ENCODE results near the gene ATG5. TPM values are rescaled to one million over a fixed set of nuclear protein-coding genes. Genes with fewer than 3 reads are reported as not detected.
A peak's percentile ranks its signal among the peaks of the same experiment; 100 is the strongest.

The ATG5 gene
- total and polyA plus RNA-seq, 9 of the 15 experiments (the other 6 are each of a cell fraction or from before 2014, with no cell fraction given) = 29.0 to 80.0 (median 53.2) TPM

DNA sequence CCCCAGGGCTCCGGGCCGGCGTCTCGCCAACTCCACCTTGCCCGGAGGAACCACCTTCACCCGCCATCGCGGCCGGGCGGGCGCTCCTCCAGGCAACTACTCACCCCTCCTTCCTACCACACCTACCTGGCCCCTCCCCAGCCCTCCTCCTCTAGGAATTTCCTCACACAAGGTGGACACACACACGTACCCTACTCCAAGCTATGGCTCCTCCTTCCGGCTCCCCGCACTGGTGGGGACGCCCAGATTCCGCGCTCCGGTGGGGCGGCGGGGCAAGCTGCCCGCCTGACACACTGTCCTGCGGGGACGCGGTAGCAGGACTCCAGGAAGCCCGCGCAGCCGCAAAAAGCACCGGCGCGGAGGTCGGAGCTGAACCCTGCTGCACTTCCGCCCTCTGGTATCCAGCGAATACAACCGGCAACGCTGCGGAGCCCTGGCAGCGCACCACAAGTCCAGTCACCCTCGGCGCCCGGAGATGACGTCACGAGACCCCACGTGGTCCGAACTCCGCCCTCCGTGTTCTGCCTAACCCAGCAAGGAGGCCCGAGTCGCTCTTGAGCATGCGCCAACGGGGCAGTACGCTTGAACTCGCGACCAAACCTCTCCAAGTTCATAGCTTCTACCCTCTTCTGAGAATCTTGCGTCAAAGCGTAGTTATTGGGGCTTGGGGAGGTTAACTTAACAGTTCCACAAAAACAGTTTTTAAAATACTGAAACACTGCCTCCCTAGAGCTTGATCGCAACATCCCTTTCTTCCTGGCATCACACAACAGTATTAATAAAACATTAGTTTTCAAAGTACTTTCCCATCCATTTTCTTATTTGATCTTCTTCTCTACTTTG is at the start of gene ATG5 (continued):
- TF ChIP-seq, protein P1, sequence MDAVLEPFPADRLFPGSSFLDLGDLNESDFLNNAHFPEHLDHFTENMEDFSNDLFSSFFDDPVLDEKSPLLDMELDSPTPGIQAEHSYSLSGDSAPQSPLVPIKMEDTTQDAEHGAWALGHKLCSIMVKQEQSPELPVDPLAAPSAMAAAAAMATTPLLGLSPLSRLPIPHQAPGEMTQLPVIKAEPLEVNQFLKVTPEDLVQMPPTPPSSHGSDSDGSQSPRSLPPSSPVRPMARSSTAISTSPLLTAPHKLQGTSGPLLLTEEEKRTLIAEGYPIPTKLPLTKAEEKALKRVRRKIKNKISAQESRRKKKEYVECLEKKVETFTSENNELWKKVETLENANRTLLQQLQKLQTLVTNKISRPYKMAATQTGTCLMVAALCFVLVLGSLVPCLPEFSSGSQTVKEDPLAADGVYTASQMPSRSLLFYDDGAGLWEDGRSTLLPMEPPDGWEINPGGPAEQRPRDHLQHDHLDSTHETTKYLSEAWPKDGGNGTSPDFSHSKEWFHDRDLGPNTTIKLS (IDR thresholded peaks at IDR 0.05; ENCODE audit: borderline replicate concordance, low read depth) = peak; percentile 73; the same call in 1 of the 2 replicates
- TF ChIP-seq MXI1 (IDR thresholded peaks at IDR 0.05; ENCODE audit: low read depth, low read length) = peak; percentile 89
- peak; percentile 41; the same call in 1 of the 2 replicates for TF ChIP-seq PHF21A (IDR thresholded peaks at IDR 0.05; ENCODE audit: borderline replicate concordance, low read depth)
- TF ChIP-seq, protein P2, sequence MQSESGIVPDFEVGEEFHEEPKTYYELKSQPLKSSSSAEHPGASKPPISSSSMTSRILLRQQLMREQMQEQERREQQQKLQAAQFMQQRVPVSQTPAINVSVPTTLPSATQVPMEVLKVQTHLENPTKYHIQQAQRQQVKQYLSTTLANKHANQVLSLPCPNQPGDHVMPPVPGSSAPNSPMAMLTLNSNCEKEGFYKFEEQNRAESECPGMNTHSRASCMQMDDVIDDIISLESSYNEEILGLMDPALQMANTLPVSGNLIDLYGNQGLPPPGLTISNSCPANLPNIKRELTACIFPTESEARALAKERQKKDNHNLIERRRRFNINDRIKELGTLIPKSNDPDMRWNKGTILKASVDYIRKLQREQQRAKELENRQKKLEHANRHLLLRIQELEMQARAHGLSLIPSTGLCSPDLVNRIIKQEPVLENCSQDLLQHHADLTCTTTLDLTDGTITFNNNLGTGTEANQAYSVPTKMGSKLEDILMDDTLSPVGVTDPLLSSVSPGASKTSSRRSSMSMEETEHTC (IDR thresholded peaks at IDR 0.05) = peak; percentile 66; the same call in 1 of the 2 replicates
- peak; percentile 43 for TF ChIP-seq TCF3 (CRISPR knock-in tag; IDR thresholded peaks at IDR 0.05)
- peak; percentile 25 for TF ChIP-seq KAT2B (IDR thresholded peaks at IDR 0.05; ENCODE audit: low read depth, low read length)
- TF ChIP-seq HNRNPLL (IDR thresholded peaks at IDR 0.05; ENCODE audit: low read depth, low read length, poor library complexity, severe bottlenecking) = peak; percentile 81
- TF ChIP-seq SMAD1 (IDR thresholded peaks at IDR 0.05; ENCODE audit: low read depth, low read length, partially characterized antibody) = peak; percentile 62
- 0 out of 2 replicates have a peak, but pooled peaks have one; percentile 36 for TF ChIP-seq ZNF384 (IDR thresholded peaks at IDR 0.05; ENCODE audit: low read depth, low read length)
- TF ChIP-seq MAFF (IDR thresholded peaks at IDR 0.05; ENCODE audit: low read length) = no peak
- no peak for TF ChIP-seq NFXL1 (CRISPR knock-in tag; IDR thresholded peaks at IDR 0.05)
- TF ChIP-seq HNRNPK (IDR thresholded peaks at IDR 0.05; ENCODE audit: low read depth, low read length, poor library complexity, severe bottlenecking) = no peak
- TF ChIP-seq, protein P3, sequence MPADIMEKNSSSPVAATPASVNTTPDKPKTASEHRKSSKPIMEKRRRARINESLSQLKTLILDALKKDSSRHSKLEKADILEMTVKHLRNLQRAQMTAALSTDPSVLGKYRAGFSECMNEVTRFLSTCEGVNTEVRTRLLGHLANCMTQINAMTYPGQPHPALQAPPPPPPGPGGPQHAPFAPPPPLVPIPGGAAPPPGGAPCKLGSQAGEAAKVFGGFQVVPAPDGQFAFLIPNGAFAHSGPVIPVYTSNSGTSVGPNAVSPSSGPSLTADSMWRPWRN (IDR thresholded peaks at IDR 0.05; ENCODE audit: low read depth) = no peak
- TF ChIP-seq RBM15 (IDR thresholded peaks at IDR 0.05; ENCODE audit: insufficient read depth, low read length) = no peak
- no peak for TF ChIP-seq ZBED1 (IDR thresholded peaks at IDR 0.05)
- peak; percentile 92 for TF ChIP-seq C11orf30 (IDR thresholded peaks at IDR 0.05; ENCODE audit: low read depth)
- peak; percentile 96 to 97 for TF ChIP-seq NRF1 (conservative IDR thresholded peaks at IDR 0.05 in 1 of 2, IDR thresholded peaks at IDR 0.05 in 1 of 2)
- no peak for TF ChIP-seq GATA2 (CRISPR knock-in tag; IDR thresholded peaks at IDR 0.05)
- TF ChIP-seq ZNF668 (CRISPR knock-in tag; IDR thresholded peaks at IDR 0.05) = no peak
- TF ChIP-seq ZNF263 (CRISPR knock-in tag; IDR thresholded peaks at IDR 0.05; ENCODE audit: borderline replicate concordance) = no peak
- peak; percentile 46 for TF ChIP-seq MAFK (IDR thresholded peaks at IDR 0.05; ENCODE audit: low read length)
- TF ChIP-seq, protein P4, sequence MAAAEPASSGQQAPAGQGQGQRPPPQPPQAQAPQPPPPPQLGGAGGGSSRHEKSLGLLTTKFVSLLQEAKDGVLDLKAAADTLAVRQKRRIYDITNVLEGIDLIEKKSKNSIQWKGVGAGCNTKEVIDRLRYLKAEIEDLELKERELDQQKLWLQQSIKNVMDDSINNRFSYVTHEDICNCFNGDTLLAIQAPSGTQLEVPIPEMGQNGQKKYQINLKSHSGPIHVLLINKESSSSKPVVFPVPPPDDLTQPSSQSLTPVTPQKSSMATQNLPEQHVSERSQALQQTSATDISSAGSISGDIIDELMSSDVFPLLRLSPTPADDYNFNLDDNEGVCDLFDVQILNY (CRISPR knock-in tag; IDR thresholded peaks at IDR 0.05) = 0 out of 2 replicates have a peak, but pooled peaks have one; percentile 78
- TF ChIP-seq KDM1A (IDR thresholded peaks at IDR 0.05) = peak in 1 of 2 experiments; percentile 38; a peak in 1 of 4 replicates
- no peak for TF ChIP-seq ZNF717 (CRISPR knock-in tag; IDR thresholded peaks at IDR 0.05)

Measured in K562 (cell line).